Activated CD8-positive, alpha-beta memory T cell treated with anti-CD3 and anti-CD28 coated beads for 4 hours (primary cell): ENCODE data around the gene NFRKB.
A peak's percentile ranks its signal among the peaks of the same experiment; 100 is the strongest.

Experiments
- DNase-seq, 2 donors: peaks; one replicate each; pipeline ENCODE4 v3.0.0-alpha.2; 2020; ENCODE audit warnings: low read depth in 2 of 2

Gene NFRKB

DNA sequence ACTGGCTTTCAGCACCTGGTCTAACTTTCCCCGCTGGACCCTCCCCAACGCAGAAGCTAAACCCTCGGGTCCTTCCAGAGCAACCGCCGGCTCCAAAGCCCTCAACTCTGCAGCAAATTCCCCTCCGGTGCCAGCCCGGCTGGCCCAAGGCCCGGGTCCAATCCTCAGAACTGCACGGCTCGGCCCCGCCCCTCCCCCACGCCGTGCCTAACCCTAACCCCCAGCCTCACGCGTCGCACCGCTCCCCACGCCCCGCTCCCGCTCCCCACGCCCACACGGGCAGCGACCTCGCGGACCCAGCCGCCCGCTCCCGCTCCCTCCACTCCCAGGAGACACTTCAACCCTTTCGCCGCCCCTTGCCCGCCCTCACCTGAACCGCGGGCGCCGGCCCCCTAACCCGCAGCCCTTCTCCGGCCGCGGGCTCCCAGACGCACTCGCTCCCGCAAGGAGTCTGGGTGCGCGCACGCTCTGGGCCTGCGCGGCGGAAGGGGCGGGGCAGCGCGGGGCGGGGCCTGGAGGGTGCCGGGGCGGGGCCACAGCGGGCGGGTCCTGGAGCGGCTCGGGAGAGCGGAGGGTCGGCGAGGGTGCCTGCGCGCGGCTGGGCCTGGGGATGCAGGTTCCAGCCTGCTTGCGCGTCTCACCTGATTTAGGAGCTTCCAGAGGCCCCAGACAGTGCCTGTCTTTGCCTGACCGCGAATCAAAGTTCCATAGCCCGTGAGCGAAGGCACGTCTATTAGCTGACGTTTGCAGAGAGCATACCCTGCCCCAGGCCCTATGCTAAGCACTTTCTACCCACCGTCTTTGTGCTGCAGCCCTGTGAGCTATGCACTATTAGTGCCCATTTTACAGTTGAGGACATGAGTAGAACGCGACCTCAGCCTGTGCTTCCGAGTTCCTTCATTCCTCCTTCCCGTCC lies at the start of gene NFRKB:
Gene NFRKB (minus strand): TSS at position 453 of the 916 bp plus-strand sequence. CDS start 2,729 bp downstream, outside the sequence.
- peak; percentile 65 to 79 for DNase-seq

DNA sequence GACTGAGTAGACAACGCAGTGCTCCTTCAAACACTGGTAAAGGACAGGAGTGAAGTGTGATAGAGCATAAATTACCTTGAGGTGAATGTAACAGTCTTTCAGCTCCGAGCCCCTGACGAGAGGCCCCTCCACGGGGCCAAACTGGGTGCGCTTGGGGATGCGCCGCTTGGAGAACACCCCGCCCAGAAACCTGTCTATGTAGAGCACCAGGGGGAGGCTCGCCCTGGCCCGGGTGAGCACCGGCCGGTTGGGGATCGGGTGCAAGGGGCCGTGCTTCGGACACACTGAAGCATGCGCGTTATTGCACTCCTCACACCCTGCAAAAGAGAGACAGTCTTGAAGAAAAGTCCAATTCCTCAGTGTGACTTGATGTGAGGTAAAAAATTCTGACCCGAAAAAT lies 49.3 kb upstream of the NFRKB start:
- no peak for DNase-seq

GRCh38 chr11:129943036-129943435 lies 47.7 kb upstream of the NFRKB start:
- DNase-seq, result no peak

GRCh38 chr11:129939510-129939909 lies 44.1 kb upstream of the NFRKB start:
- DNase-seq, result no peak

DNA sequence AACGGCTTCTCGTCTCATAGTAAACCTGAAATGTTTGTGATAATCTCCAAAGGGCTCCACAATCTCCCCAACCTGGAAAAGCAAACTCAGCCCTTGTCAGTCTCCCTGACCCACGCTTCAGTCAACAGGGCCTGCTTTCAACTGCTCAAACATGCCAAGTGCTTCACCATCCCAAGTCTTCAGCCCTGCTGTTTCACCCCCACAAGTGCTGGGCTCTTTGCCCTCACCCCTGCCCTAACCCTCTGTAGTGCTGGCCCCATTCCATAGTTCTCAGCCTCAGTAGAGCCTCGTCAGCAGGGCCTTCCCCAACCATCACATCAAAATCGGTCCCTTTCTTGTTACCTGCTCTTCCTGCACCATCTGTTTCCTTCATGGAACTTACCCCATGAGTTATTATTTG lies 43.4 kb upstream of the NFRKB start:
- DNase-seq, result no peak

DNA sequence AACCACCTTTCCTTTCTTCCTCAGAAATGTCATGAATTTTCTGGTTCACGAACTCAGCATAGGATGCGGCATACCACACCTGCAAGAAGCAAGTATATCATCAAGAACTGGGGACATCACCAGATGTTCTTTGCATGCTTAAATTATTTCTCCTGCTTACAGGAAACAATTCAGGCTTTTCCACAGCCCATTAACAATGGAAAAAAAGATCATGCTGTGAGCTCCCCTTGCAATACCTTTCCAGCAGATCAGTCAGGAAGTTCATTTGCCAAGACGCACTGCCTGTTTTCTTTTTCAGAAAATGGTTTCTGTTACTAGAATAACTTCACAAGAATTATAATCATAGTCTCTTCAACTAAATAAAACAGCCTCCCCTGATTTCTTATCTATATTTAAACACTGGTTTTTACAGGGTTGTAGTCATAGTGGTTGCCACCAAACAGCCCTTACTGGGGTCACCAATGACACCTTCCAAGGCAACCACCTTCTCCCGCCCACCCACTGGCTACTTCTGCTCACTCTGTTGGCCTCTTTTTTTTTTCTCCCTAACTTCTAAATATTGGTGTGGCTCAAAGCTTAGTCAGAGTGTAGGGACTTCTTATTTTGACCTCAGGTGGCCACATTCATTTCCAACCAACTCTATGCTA lies 42.3 kb upstream of the NFRKB start:
- no peak for DNase-seq

DNA sequence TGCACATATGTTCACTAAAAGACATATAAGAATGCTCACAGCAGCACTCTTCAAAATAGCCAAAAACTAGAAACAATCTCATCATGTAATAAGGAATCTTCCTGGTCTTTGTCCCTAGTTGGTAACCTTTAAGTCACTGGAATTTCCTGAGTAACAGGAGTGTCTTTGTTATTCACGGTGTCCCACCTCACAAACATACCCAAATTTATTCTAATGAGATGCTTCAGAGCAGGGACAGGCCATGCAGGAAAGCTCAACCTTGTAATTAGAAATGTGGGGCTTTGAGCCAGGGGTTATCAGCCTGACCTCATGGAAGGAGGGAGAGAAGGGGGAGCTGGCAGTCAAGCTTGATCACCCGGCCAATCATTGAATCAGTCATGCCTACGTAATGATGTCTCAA lies 40.3 kb upstream of the NFRKB start:
- DNase-seq, result no peak

- no peak for DNase-seq
Observed at GRCh38 chr11:129933891-129934290, 38.5 kb upstream of the NFRKB start.

- DNase-seq, result no peak
Observed at GRCh38 chr11:129933262-129933661, 37.9 kb upstream of the NFRKB start.

DNA sequence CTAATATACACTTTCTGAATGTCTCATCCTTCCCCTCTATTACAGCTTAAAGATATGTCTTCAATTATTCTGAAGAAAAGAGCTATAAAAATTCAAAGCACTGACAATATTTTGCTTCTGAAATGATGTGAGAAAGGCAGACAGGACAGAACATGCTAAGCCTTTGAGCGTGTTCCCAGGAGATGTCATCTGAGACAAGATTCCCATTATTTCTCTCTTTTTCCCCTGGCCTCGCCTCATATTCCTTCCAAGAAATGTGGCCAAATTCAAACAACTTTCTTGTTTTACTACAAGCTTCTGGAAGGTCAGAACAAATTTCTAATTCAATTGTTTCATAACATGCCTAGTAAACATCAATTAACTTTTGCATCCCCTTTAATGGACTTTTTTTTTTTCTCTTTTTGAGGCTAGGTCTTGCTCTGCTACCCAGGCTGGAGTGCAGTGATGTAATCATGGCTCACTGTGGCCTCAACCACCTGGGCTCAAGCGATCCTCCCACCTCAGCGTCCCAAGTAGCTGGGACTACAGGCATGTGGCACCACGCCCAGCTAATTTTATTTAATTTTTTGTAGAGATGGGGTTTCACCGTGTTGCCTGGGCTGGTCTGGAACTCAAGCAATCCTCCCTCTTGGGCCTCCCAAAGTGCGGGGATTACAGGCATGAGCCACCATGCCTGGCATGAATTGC lies 37.1 kb upstream of the NFRKB start:
- no peak for DNase-seq

GRCh38 chr11:129930743-129931142 lies 35.4 kb upstream of the NFRKB start:
- no peak for DNase-seq

DNA sequence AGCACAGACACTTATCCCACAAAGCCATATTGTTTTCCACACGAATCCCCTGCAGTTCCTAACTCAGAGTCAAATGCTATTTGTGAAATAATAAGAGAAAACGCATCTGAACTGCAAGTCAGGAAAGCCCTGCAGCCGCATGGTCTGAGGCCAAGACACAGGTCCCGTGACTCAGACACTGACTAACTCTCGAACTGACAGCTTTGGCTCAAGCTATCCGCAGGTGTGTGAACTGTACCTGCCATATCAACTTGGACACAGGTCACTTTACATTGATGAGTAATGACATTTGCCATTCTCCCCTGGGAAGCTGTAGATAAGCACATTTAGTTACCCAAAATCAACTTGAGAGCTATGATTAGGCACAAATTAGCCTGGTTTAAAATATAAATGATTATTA lies 34.9 kb upstream of the NFRKB start:
- DNase-seq, result no peak

- no peak for DNase-seq
Observed at GRCh38 chr11:129929721-129930120, 34.3 kb upstream of the NFRKB start.

- no peak for DNase-seq
Observed at GRCh38 chr11:129928923-129929692, 33.7 kb upstream of the NFRKB start.

DNA sequence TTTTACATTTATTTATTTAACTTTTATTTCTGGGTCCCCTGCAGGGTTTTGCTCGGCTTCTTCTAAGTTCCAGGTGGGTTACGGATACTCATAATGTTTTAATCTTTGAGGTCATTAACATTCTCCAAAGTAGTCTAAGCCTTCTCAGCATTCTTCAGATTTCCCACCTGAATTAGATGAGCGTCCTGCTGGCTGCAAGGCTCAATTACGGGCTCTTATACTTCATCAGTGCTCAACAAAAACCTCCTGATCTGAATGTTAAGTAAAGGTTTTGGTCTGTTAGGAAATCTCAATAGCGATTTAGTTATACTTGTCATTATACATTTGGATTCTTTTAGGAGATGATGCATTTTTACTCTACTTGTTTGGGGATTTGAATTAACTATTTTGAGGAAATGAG lies 27.3 kb upstream of the NFRKB start:
- DNase-seq, result no peak

GRCh38 chr11:129918361-129918760 lies 23.0 kb upstream of the NFRKB start:
- no peak for DNase-seq

DNA sequence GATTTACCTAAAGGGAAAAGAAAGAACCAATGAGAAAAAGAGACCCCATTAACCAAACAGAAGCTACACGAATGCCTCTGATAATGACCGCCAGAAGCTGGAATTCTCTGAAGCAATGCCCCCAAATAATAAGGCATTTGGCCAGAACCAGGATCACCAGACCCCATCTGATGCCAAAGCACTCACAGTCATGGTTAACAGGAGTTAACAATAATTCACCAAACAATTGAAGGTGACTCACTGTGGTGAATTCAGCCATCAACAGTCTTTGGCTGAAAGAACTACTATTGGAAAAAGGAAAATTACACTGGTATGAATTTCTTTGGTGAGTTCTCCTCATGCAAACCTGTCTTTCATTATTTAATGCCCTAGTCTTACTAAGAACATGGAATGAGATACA lies 21.9 kb upstream of the NFRKB start:
- DNase-seq, result no peak

- no peak for DNase-seq
Observed at GRCh38 chr11:129911298-129911697, 15.9 kb upstream of the NFRKB start.

GRCh38 chr11:129910360-129910759 lies 15.0 kb upstream of the NFRKB start:
- DNase-seq, result no peak

- no peak for DNase-seq
Observed at GRCh38 chr11:129905402-129905801, 10.0 kb upstream of the NFRKB start.

GRCh38 chr11:129896062-129896461 lies 684 bp upstream of the NFRKB start:
- DNase-seq, result no peak
